Suppressor macrophage treated with lipopolysaccharide for 1 hour (primary cell): Measurements from ENCODE around the gene PCNX1.
"Not testable (repeated sequence)": the region's sequence is repeated elsewhere in the genome, so short reads cannot be mapped to it uniquely, and the experiment has no call there.

Source experiments
- DNase-seq, 3 donors: peaks; one replicate each; pipeline ENCODE4 v3.0.0-alpha.2; 2020 to 2022

The PCNX1 gene

GRCh38 chr14:70907176-70907995 lies at the start of gene PCNX1:
Gene PCNX1 (plus strand): TSS chr14:70907459. CDS start chr14:70907851, 392 bp downstream.
- DNase-seq, result peak; percentile 92 to 96 (median 93)

- no peak for DNase-seq
Observed at GRCh38 chr14:70857496-70857890, 49.8 kb upstream of the PCNX1 start.

GRCh38 chr14:70858641-70859040 lies 48.6 kb upstream of the PCNX1 start:
- DNase-seq, result no peak

GRCh38 chr14:70866992-70867391 lies 40.3 kb upstream of the PCNX1 start:
- not testable (repeated sequence) for DNase-seq

DNA sequence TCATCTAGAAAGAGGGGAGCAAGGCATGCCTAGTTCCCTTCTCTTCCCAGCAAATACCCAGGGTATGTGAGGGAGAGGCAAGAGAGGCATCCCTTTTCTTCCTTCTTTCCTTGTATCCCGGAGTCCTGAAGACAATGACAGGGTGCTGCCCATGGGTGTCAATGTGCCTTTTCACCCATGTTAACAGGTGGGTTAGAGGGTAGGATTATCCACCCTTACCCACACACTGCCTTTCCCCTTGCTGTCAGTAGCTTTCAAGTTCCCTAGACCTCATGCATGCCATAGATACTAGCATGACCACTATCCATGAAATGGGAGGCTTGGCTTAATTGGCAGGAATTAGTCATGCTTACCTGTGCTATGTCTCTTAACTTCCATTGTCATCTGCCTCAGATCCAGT lies 36.3 kb upstream of the PCNX1 start:
- DNase-seq, result no peak

GRCh38 chr14:70871863-70872677 lies 35.2 kb upstream of the PCNX1 start:
- peak in 1 of 3 donors; percentile 69 for DNase-seq

- no peak for DNase-seq
Observed at GRCh38 chr14:70872678-70873020, 34.6 kb upstream of the PCNX1 start.

DNA sequence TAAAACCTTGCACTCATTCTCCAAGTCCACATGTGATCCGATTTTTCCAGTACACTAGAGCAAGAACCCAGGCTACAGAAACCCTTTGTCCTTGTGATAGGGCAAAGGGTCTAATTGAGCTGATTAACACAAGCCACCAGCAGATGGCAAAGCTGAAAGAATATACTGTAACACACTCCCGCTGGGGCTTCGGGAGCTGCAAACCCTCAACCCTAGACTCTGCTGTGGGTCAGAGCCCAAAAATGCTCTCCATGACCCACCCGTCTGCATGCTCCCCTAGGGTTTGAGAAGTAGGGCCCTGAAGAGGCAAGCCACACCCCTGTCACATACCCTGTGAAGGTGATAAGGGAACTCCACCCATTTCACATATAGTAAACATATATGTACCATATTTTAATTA lies 33.6 kb upstream of the PCNX1 start:
- peak; percentile 54 to 61 (median 56) for DNase-seq

- DNase-seq, result not testable (repeated sequence)
Observed at GRCh38 chr14:70875811-70876460, 31.3 kb upstream of the PCNX1 start.

GRCh38 chr14:70879448-70879847 lies 27.8 kb upstream of the PCNX1 start:
- no peak for DNase-seq

DNA sequence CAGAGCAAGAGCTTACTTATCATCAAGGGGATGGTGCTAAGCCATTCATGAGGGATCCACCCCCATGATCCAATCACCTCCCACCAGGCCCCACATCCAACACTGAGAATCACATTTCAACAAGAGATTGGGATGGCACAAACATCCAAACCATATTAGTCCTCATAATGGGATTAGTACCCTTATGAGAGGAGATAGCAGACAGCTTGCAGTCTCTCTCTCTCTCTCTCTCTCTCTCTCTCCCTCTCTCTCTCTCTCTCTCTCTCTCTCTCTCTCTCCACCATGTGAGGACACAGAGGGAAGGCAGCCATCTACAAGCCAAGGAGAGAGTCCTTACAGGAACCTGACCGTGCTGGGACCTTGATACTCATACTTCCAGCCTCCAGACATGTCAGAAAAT lies 26.4 kb upstream of the PCNX1 start:
- not testable (repeated sequence) for DNase-seq

DNA sequence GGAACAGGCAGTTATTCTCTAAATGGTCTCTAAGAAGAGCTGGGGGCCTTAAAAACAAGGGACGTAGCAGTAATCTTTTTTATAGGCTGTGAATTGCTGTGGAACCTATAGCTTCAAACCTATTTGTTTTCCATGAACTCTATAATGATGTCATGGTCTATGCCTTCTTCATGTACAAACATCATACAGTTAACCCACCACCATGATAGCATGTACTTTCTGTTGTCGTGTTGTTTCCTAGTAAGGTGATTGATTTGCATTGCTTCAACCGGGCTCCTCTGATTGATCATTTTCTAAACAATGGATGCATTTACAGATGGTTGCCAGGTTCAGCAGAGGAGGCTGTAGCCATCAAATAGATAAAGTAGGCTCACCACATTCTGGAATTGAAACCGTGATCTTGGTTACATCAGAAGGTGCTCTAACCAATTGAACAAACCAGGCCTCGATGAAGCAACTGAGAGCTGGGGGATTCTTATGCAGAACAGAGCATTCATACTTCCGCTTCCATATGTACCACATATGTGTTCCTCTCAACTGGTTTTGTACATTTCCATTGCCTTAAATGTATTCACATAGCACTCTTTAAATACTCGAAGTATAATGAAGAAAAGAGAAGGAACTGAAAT lies 25.6 kb upstream of the PCNX1 start:
- peak; percentile 80 to 92 (median 85) for DNase-seq

DNA sequence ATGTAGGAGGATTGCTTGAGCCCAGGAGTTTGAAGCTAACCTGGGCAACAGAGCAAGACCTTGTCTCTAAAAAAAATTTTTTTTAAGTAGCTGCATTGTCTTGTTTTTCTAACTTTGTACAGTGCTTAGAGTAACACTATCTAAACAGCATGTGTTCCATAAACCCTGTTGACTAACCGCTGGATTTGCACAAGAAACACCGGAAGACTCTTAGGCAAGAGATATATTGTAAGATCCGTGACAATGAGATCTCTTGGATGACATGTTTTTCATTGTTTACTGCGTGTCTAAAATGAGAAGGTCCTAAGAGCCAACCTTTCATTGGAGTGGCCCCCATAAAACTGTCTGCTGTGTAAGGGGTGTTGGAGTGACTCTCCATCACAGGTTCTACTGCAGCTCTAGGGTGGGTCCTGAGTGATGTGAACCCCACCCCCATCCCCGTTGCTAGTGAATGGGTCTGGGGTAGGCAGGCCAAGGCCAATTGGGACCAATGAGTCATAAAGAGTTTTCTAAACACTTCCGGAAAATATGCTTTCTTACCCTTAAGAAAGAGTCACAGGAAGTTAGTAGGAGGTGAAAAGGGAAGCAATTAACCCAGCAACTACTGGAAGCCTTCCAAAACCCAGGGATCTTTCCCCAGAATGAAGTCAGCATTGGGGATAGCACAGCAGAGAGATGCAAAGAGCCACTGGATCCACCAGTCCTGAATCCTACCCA lies 24.3 kb upstream of the PCNX1 start:
- DNase-seq, result peak; percentile 92 to 98 (median 97)

DNA sequence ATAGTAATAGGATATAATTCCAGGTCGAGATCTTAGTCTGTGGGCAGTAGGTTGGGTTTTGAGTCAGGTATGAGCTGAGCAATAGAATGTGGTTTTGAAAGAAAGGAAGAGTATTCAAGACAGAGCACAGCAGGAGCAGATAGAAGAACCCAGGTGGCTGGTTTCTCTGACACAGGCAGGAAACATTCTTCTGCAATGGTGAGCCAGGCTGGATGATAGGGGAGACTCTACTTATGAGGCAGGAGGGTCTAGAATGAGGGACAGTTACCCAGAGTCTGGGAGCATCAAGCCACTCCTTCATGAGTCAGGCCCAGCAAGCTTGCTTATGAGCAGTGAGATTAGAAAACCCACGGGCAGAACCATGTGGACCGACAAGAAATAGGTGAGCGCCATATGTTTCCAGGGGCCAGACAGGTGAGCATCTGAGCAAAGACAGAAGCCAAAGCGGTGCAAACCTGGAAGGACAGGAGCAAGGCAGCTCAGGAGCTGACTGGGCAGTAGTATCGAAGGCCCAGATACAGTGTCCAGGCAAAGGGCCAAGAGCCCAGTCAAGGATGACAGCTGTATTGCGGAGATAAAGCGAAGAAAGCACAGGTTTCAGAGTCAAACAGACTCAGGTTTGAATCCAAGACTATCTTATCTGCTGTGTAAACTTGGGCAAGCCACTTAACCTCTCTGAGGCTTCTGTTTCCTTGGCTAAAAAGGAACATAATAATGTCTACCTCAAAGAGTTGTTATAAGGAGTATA lies 22.5 kb upstream of the PCNX1 start:
- DNase-seq, result peak in 1 of 3 donors; percentile 45

DNA sequence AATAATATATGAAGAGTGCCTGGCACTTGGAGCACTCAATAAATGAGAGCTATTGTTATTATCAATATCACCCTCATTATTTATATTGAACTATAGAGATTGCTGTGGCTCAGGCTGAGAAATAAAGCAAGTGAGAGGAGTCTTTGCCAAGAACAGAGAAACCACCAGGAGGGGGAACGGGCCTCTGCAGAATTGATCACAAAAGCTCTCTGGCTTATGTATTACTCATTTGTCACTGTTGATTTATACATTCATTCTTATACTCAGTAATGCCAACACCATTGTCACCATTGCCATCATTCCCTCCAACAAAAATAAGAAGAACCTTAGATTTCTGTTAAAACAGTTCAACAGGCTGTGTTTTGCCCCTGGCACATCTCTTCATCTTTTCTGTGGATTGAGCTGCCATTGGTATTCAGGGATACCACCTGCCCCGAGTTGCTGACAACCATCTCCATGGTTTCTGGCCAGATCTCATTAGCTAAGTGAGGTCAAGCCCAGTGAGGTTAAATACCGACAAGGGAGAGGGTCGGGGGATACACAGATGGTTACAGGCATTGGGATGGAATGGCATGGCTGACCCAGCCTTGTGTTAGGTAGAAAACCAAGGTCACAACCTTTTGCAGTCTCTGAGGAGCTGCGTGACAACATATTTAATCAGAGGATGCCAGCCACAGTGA lies 21.8 kb upstream of the PCNX1 start:
- no peak for DNase-seq

- peak; percentile 48 to 74 (median 51) for DNase-seq
Observed at GRCh38 chr14:70886421-70887206, 20.6 kb upstream of the PCNX1 start.

- peak; percentile 84 to 99 (median 94) for DNase-seq
Observed at GRCh38 chr14:70887207-70887681, 20.0 kb upstream of the PCNX1 start.

- no peak for DNase-seq
Observed at GRCh38 chr14:70887737-70888499, 19.3 kb upstream of the PCNX1 start.

GRCh38 chr14:70888681-70889175 lies 18.5 kb upstream of the PCNX1 start:
- DNase-seq, result peak; percentile 65 to 89 (median 77)
